Measurements from ENCODE around the gene TM7SF2. TPM values are rescaled to one million over a fixed set of nuclear protein-coding genes. Genes with fewer than 3 reads are reported as not detected.

Gene TM7SF2
- total and polyA plus RNA-seq, 2 of the 8 experiments (the other 6 are each of a cell fraction or from before 2014, with no cell fraction given): 40.1 to 96.0 TPM

- WGBS, 2 experiments (ENCODE audit: extremely low coverage in 1 of 2, insufficient coverage in 1 of 2, insufficient read length in 1 of 2, insufficient replicate concordance in 2 of 2, low coverage in 1 of 2, low lambda C conversion rate in 2 of 2, missing lambda C conversion rate in 1 of 2): 91% methylated on average over 6 of the region's 6 CpGs; no CpG with 5 or more reads in 1 of the 2 experiments
- peaks cover 0 to 6% of the 10 kb centered on the region in 2 experiments; a peak in 1 of 4 replicates for H3K79me2 ChIP-seq (ENCODE audit: control insufficient read depth in 1 of 2, insufficient read depth in 2 of 2, low read length in 2 of 2)
- H3K14ac ChIP-seq (ENCODE audit: insufficient read length): no peak overlapping the region
- H2BK15ac ChIP-seq (ENCODE audit: low read length): no peak overlapping the region
- peaks cover 17% of the 10 kb centered on the region; the same call in 1 of the 2 replicates for H3K23me2 ChIP-seq (ENCODE audit: low read depth, low read length)
- no peak overlapping the region for H2BK120ac ChIP-seq (replicated peaks; ENCODE audit: low read depth, low read length)
- no peak for FAIRE-seq
- H3K27me3 ChIP-seq (replicated peaks in 1 of 4; ENCODE audit: control insufficient read depth in 3 of 4, extremely low read depth in 1 of 4, insufficient read depth in 3 of 4, low read length in 3 of 4): no peaks in the 10 kb centered on the region
- H3K9ac ChIP-seq (replicated peaks in 1 of 4; ENCODE audit: extremely low read depth in 1 of 4, low read depth in 3 of 4, low read length in 3 of 4): no peak overlapping the region
- peaks cover 2 to 26% (median 19%) of the 10 kb centered on the region in 4 experiments for H3K4me1 ChIP-seq (replicated peaks in 1 of 4; ENCODE audit: control insufficient read depth in 3 of 4, insufficient read depth in 4 of 4, low read length in 3 of 4)
- peaks cover 8% of the 10 kb centered on the region for H3K79me1 ChIP-seq (ENCODE audit: low read depth, low read length)
- no peak overlapping the region for H4K91ac ChIP-seq (replicated peaks; ENCODE audit: insufficient read length, low read length)
- H2AK5ac ChIP-seq (ENCODE audit: low read depth, low read length): no peak overlapping the region
- CTCF ChIA-PET (ENCODE audit: partially characterized antibody): interaction anchor here (1.3 to 7.9 kb wide), 8 partner anchors 8 to 264 kb away, joined by 4 to 85 read pairs (median 10); partner anchors contain the start of genes CAPN1, FAU and MRPL49
- H3K4me2 ChIP-seq (ENCODE audit: insufficient read depth in 1 of 2, low read depth in 2 of 2, low read length in 2 of 2): peak overlapping the region; percentile 71 to 95; a peak in 2 of 4 replicates
- H4K20me1 ChIP-seq (replicated peaks in 1 of 2; ENCODE audit: control insufficient read depth in 1 of 2, insufficient read depth in 2 of 2, low read length in 2 of 2): peaks cover 4 to 20% of the 10 kb centered on the region in 2 experiments
- H4K5ac ChIP-seq (ENCODE audit: insufficient read length, low read depth, low read length): no peak overlapping the region
- no peak overlapping the region for H2BK12ac ChIP-seq (ENCODE audit: low read depth, low read length)
- no peak overlapping the region for H4K8ac ChIP-seq (ENCODE audit: extremely low read depth, insufficient read depth, low read length)
- H2AFZ ChIP-seq (ENCODE audit: low read length): no peak overlapping the region
- no peak for DNase-seq (ENCODE audit: low read depth in 1 of 2, low spot score in 2 of 2)
- no peak overlapping the region for H3K23ac ChIP-seq (ENCODE audit: insufficient read length)
- H3K9me3 ChIP-seq (ENCODE audit: insufficient read depth in 2 of 2, low read depth in 1 of 2, low read length in 1 of 2): no peaks in the 10 kb centered on the region
- POLR2A ChIA-PET (ENCODE audit: partially characterized antibody): interaction anchor here (1.1 to 17.4 kb wide), 14 partner anchors 8 to 266 kb away, joined by 3 to 305 read pairs (median 6); partner anchors contain the start of genes ARL2, CAPN1, FAU and MRPL49
- no peak overlapping the region for H2BK20ac ChIP-seq (ENCODE audit: low read length)
- H3K4me3 ChIP-seq (ENCODE audit: extremely low read depth in 1 of 4, insufficient read depth in 2 of 4, low read depth in 3 of 4, low read length in 4 of 4): peak overlapping the region in 1 of 4 experiments; percentile 90; a peak in 1 of 8 replicates
- H2BK5ac ChIP-seq (ENCODE audit: low read depth, low read length): no peak overlapping the region
- no peak overlapping the region for H3K56ac ChIP-seq (replicated peaks; ENCODE audit: insufficient read length, low read depth, low read length)
- no peak for TF ChIP-seq BACH1 (IDR thresholded peaks at IDR 0.05; ENCODE audit: low read length)
- TF ChIP-seq TCF12 (IDR thresholded peaks at IDR 0.05; ENCODE audit: low read depth, low read length): no peak
- no peak for TF ChIP-seq E2F6 (IDR thresholded peaks at IDR 0.05)
- no peak for TF ChIP-seq TAF7 (optimal IDR thresholded peaks at IDR 0.05; ENCODE audit: borderline replicate concordance, low read depth, low read length)
- TF ChIP-seq PHF8 (conservative IDR thresholded peaks at IDR 0.05; ENCODE audit: low read depth, low read length): no peak
- H3K18ac ChIP-seq (ENCODE audit: extremely low read depth, low read length): no peak overlapping the region
- no peak overlapping the region for H3K4ac ChIP-seq (replicated peaks; ENCODE audit: insufficient read length, low read depth, low read length)
- no peak overlapping the region for H3K27ac ChIP-seq (ENCODE audit: low read depth, low read length)
- peaks cover 0 to 10% (median 3%) of the 10 kb centered on the region in 4 experiments; a peak in 2 of 8 replicates for H3K36me3 ChIP-seq (ENCODE audit: control insufficient read depth in 2 of 4, insufficient read depth in 4 of 4, low read length in 3 of 4)
These were observed 2.2 kb downstream of the TM7SF2 start for GRCh38 chr11:65113839-65114238.
